Astrocyte of the spinal cord (primary cell): ENCODE measurements around the gene IQGAP1.
"Not testable (repeated sequence)": the region's sequence is repeated elsewhere in the genome, so short reads cannot be mapped to it uniquely, and the experiment has no call there.

Experiments
- DNase-seq: peaks from one replicate; pipeline ENCODE4 v3.0.0; 2011; ENCODE audit warnings: low read depth, low spot score
- H3K4me3 ChIP-seq: 2 replicates; pipeline ENCODE4 v1.5.1; 2011; ENCODE audit warnings: low read depth, mild to moderate bottlenecking, low read length, moderate library complexity
- CTCF ChIP-seq: IDR thresholded peaks from 2 replicates; pipeline ENCODE4 v1.5.1; 2012; ENCODE audit warnings: low read depth, mild to moderate bottlenecking, low read length, inconsistent platforms
- in situ Hi-C: cut with HindIII; loops from 2 replicates; pipeline ENCODE4 v1.10.0; 2017; ENCODE audit warnings: low sequenced_read_pairs

The IQGAP1 gene

DNA sequence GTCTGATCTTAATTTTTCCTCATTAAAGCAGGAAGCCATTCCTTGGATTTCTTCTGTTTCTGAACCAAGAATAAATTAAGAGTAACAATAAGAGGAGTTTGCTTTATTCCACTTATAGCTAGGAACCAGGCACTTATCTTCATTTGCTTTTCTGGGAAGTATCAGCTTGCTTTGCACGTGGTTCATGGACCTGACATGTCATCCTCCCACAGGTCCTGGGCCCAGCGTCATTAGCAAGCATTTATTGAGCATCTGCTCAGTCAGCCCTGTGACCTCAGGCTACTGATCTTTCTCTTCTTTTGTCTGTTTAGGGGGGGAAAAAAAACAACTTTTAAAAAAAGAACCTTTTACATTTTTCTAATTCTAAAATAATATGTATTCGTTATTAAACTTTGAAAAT lies 107.0 kb downstream of the IQGAP1 start:
- DNase-seq, result no peak
- in situ Hi-C loops, result loop anchor here (25.0 kb wide), 1 partner anchor 133 kb away; the partner anchor contains the start of gene ZNF774

GRCh38 chr15:90496791-90497190 lies 108.7 kb downstream of the IQGAP1 start:
- no peak overlapping the region for H3K4me3 ChIP-seq
- no peak for DNase-seq
- TF ChIP-seq CTCF, result no peak
- in situ Hi-C loops, result loop anchor here (25.0 kb wide), 1 partner anchor 134 kb away; the partner anchor contains the start of gene ZNF774

More for the DNA sequence above, 107.0 kb downstream of the IQGAP1 start:
- TF ChIP-seq CTCF, result no peak
- no peak overlapping the region for H3K4me3 ChIP-seq

- no peak overlapping the region for H3K4me3 ChIP-seq
- no peak for TF ChIP-seq CTCF
- DNase-seq, result no peak
- in situ Hi-C loops, result loop anchor here (25.0 kb wide), 1 partner anchor 135 kb away; the partner anchor contains the start of gene ZNF774
Observed at GRCh38 chr15:90497376-90497775, 109.3 kb downstream of the IQGAP1 start.

- no peak for DNase-seq
- in situ Hi-C loops, result loop anchor here (25.0 kb wide), 1 partner anchor 136 kb away; the partner anchor contains the start of gene ZNF774
- no peak overlapping the region for H3K4me3 ChIP-seq
- no peak for TF ChIP-seq CTCF
Observed at GRCh38 chr15:90497912-90498311, 109.9 kb downstream of the IQGAP1 start.

GRCh38 chr15:90500171-90500570 lies 112.1 kb downstream of the IQGAP1 start:
- TF ChIP-seq CTCF, result no peak
- DNase-seq, result no peak
- H3K4me3 ChIP-seq, result no peak overlapping the region
- in situ Hi-C loops, result no loop called here

- H3K4me3 ChIP-seq, result no peak overlapping the region
- no peak for DNase-seq
- in situ Hi-C loops, result no loop called here
- TF ChIP-seq CTCF, result no peak
Observed at GRCh38 chr15:90501898-90502297, 113.9 kb downstream of the IQGAP1 start.

- H3K4me3 ChIP-seq, in situ Hi-C loops: not testable (repeated sequence)
Observed at GRCh38 chr15:90510781-90511180, 122.7 kb downstream of the IQGAP1 start.

GRCh38 chr15:90511211-90511618 lies 123.2 kb downstream of the IQGAP1 start:
- H3K4me3 ChIP-seq, DNase-seq, in situ Hi-C loops: not testable (repeated sequence)

More at GRCh38 chr15:90510781-90511180, 122.7 kb downstream of the IQGAP1 start:
- DNase-seq, result not testable (repeated sequence)
